GM21528 (cell line): ENCODE measurements around the gene CYP20A1.
"Not testable (repeated sequence)": the region's sequence is repeated elsewhere in the genome, so short reads cannot be mapped to it uniquely, and the experiment has no call there.

Experiments
- ATAC-seq: cut with Tn5 transposase; IDR thresholded peaks from one replicate; pipeline ENCODE4 v1.9.1; 2021; ENCODE audit warnings: mild to moderate bottlenecking, moderate library complexity; ENCODE audit not compliant: unreplicated experiment, low FRiP score

Gene CYP20A1

GRCh38 chr2:203238704-203239526 is at the start of gene CYP20A1:
Gene CYP20A1 (plus strand): TSS chr2:203239018. CDS start chr2:203239063, 45 bp downstream.
- peak; percentile 93 for ATAC-seq

GRCh38 chr2:203190547-203190946 is 48.3 kb upstream of the CYP20A1 start:
- not testable (repeated sequence) for ATAC-seq

GRCh38 chr2:203191026-203191425 is 47.8 kb upstream of the CYP20A1 start:
- not testable (repeated sequence) for ATAC-seq

- no peak for ATAC-seq
Measured at GRCh38 chr2:203191961-203192360, 46.9 kb upstream of the CYP20A1 start.

- ATAC-seq: no peak
Measured at GRCh38 chr2:203195331-203196036, 43.3 kb upstream of the CYP20A1 start.

- ATAC-seq: no peak
Measured at GRCh38 chr2:203200866-203201265, 38.0 kb upstream of the CYP20A1 start.

GRCh38 chr2:203201426-203201825 is 37.4 kb upstream of the CYP20A1 start:
- no peak for ATAC-seq

GRCh38 chr2:203209538-203209937 is 29.3 kb upstream of the CYP20A1 start:
- no peak for ATAC-seq

- peak; percentile 49 for ATAC-seq
Measured at GRCh38 chr2:203225423-203226039, 13.3 kb upstream of the CYP20A1 start.

GRCh38 chr2:203229674-203230073 is 9.1 kb upstream of the CYP20A1 start:
- not testable (repeated sequence) for ATAC-seq

- no peak for ATAC-seq
Measured at GRCh38 chr2:203237346-203238238, 1.2 kb upstream of the CYP20A1 start.

- no peak for ATAC-seq
Measured at GRCh38 chr2:203238292-203238703, 520 bp upstream of the CYP20A1 start.

- ATAC-seq: no peak
Measured at GRCh38 chr2:203240491-203240890, 1.7 kb downstream of the CYP20A1 start.

- no peak for ATAC-seq
Measured at GRCh38 chr2:203242518-203242917, 3.7 kb downstream of the CYP20A1 start.

GRCh38 chr2:203246646-203247045 is 7.8 kb downstream of the CYP20A1 start:
- ATAC-seq: no peak

- no peak for ATAC-seq
Measured at GRCh38 chr2:203252818-203253217, 14.0 kb downstream of the CYP20A1 start.

- ATAC-seq: not testable (repeated sequence)
Measured at GRCh38 chr2:203253422-203254095, 14.7 kb downstream of the CYP20A1 start.

- no peak for ATAC-seq
Measured at GRCh38 chr2:203261326-203262159, 22.7 kb downstream of the CYP20A1 start.

- ATAC-seq: no peak
Measured at GRCh38 chr2:203279288-203279687, 40.5 kb downstream of the CYP20A1 start.
